Measurements from ENCODE around the gene KLHL6. TPM values are rescaled to one million over a fixed set of nuclear protein-coding genes. Genes with fewer than 3 reads are reported as not detected.

KLHL6 gene
- total RNA-seq, 4 donors from 2014 or later = 0.26 to 2.0 (median 1.6) TPM

GRCh38 chr3:183485585-183485984 lies 69.9 kb downstream of the KLHL6 start:
- Histone ChIP-seq H3K4me3 (no peak overlapping the region), H3K27me3 (no peaks in the 10 kb centered on the region), H3K9me3 (no peaks in the 10 kb centered on the region), H3K27ac (no peak overlapping the region), H3K4me1 (no peaks in the 10 kb centered on the region), H3K36me3 (no peaks in the 10 kb centered on the region)
- no peak for DNase-seq
- TF ChIP-seq POLR2A (IDR thresholded peaks at IDR 0.05) (no peak), CTCF (IDR thresholded peaks at IDR 0.05) (no peak)
- intact Hi-C loops (cut with DNase I; ENCODE audit: low total_unique reads) = no loop called here

GRCh38 chr3:183485093-183485492 lies 70.4 kb downstream of the KLHL6 start:
- no peaks in the 10 kb centered on the region for H3K4me1 ChIP-seq
- H3K36me3 ChIP-seq = no peaks in the 10 kb centered on the region
- TF ChIP-seq POLR2A (IDR thresholded peaks at IDR 0.05) = no peak
- no peaks in the 10 kb centered on the region for H3K9me3 ChIP-seq
- DNase-seq = no peak
- intact Hi-C loops (cut with DNase I; ENCODE audit: low total_unique reads) = no loop called here
- no peaks in the 10 kb centered on the region for H3K27me3 ChIP-seq
- no peak overlapping the region for H3K4me3 ChIP-seq
- H3K27ac ChIP-seq = no peak overlapping the region

GRCh38 chr3:183484431-183485075 lies 71.0 kb downstream of the KLHL6 start:
- TF ChIP-seq POLR2A (IDR thresholded peaks at IDR 0.05) (no peak), CTCF (IDR thresholded peaks at IDR 0.05) (no peak)
- Histone ChIP-seq H3K4me3 (no peak overlapping the region), H3K9me3 (no peaks in the 10 kb centered on the region), H3K4me1 (no peaks in the 10 kb centered on the region), H3K27me3 (no peaks in the 10 kb centered on the region), H3K27ac (no peak overlapping the region), H3K36me3 (no peaks in the 10 kb centered on the region)
- no peak for DNase-seq
- intact Hi-C loops (cut with DNase I; ENCODE audit: low total_unique reads) = no loop called here

GRCh38 chr3:183481582-183481981 lies 73.9 kb downstream of the KLHL6 start:
- H3K4me3 ChIP-seq = no peak overlapping the region
- no peaks in the 10 kb centered on the region for H3K4me1 ChIP-seq
- no peaks in the 10 kb centered on the region for H3K27me3 ChIP-seq
- TF ChIP-seq CTCF (IDR thresholded peaks at IDR 0.05) (no peak), POLR2A (IDR thresholded peaks at IDR 0.05) (no peak)
- no peaks in the 10 kb centered on the region for H3K36me3 ChIP-seq
- no peaks in the 10 kb centered on the region for H3K9me3 ChIP-seq
- H3K27ac ChIP-seq = no peak overlapping the region
- intact Hi-C loops (cut with DNase I; ENCODE audit: low total_unique reads) = no loop called here
- no peak for DNase-seq

GRCh38 chr3:183478501-183478900 lies 77.0 kb downstream of the KLHL6 start:
- H3K4me3 ChIP-seq = no peak overlapping the region
- TF ChIP-seq POLR2A (IDR thresholded peaks at IDR 0.05) = no peak
- TF ChIP-seq CTCF (IDR thresholded peaks at IDR 0.05) = no peak
- H3K4me1 ChIP-seq = no peaks in the 10 kb centered on the region
- intact Hi-C loops (cut with DNase I; ENCODE audit: low total_unique reads) = no loop called here
- no peak overlapping the region for H3K27ac ChIP-seq
- no peaks in the 10 kb centered on the region for H3K27me3 ChIP-seq
- no peaks in the 10 kb centered on the region for H3K9me3 ChIP-seq
- no peak for DNase-seq
- H3K36me3 ChIP-seq = no peaks in the 10 kb centered on the region
